Stimulated activated CD4-positive, alpha-beta T cell treated with anti-CD3 and anti-CD28 coated beads, Interleukin-4, amount 100 ng/mL, for 24 hours (primary cell): ENCODE data around the gene CTSC.

Experiments used
- DNase-seq: peaks from one replicate; pipeline ENCODE4 v3.0.0-alpha.2; 2020

The CTSC gene

DNA sequence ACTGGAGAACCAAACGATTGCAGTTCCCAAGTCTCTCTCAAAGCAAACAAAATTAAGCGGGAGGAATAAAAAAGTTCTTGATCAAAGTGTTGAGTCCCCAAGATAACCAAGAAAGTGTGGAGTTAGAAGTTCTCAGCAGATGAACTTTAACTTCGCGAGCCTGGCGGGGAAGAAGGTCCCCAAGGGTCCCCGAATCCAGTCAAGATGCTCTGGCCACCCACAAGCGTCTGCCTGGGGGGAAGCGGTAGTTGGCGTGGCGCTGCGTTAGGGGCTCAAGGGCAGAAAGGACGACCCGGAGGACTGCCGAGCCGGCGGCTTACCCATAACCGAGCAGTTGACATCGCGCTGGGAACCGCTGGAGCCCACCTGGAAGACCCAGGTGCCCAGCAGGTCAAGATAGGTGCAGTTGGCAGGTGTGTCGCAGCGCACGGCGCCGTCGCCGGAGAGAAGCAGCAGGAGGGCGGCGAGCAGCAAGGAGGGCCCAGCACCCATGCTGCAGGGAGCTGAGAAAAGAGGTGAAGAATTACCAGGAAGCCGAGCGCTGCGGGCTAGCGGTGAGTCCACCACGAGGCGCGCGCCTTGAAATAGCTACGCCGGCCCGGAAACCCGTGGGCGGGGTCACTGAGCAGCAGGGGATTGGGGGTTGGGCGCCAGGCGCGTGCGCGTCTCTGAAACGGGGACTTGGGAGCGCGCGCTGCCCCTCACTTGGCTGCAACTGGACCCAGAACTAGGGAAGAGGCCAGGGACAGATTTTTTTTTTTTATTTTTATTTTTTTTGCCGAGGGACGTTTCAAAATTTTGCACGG is at the start of gene CTSC:
CTSC (minus strand) TSS at position 556 of the 806 bp plus-strand sequence; CDS start at position 492, 64 bp downstream.
- DNase-seq: peak; percentile 93

DNA sequence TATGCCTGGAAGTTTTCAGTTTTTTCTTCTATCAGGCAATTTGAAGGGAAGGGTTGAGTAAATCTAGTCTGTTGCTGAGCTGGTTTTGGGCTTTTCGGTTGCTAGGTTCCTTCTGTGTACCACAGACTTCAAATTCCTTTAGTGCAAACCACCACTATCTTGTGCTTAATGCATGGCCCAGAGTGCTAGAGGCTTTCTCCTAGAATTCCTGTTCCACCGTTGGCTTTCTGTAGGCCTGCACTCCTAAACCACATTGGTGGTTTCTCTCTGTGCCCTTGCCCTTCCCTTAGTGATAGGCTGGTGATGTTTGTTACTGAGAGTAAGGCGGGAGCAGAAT is 47.1 kb upstream of the CTSC start:
- no peak for DNase-seq

DNA sequence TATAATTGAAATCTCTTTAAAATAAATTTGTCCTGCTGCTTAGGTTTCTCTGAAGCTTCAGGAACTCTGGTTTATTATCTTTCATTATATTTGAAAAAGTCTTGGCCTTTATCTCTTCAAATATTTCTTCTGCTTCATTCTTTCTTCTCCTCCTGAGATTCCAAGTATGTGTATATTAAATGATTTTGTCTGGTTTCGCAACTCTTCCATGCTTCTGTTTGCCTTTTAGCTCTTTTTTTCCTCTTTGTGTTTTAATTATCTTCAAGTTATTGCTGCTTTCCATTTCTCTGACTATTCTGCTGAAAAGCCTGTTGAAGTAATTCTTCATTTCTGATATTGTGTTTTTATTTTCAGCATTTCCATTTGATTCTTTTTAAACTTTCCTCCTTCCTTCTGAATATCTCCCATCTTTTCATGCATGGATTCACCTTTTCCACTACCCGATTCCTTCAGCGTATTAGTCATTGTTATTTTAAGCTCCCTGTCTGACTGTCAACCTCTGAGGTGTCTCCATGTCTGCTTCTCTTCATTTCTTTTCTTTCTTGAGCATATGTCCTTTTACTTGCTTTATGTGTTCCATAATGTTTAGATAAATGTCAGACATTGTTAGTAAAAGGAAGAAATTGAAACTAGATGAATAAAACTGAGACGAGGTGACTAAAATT is 46.6 kb upstream of the CTSC start:
- no peak for DNase-seq

DNA sequence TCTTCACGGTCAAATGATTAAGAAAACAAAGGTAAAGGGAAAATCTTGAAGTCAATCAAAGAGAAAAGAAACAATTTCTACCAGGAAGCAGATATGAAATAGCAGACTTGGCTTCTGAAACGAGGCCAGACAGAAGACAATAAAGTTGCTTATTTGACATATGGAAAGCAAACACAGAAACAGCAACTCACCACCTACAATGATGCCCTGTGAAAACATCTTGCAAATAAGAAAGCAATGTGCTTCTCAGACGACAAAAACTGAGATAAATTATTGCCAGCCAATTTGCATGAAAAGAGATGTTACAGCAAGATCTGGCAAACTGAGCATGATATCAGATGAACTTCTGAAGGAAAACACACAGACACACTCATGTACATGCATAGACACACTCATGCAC is 45.9 kb upstream of the CTSC start:
- DNase-seq: no peak

DNA sequence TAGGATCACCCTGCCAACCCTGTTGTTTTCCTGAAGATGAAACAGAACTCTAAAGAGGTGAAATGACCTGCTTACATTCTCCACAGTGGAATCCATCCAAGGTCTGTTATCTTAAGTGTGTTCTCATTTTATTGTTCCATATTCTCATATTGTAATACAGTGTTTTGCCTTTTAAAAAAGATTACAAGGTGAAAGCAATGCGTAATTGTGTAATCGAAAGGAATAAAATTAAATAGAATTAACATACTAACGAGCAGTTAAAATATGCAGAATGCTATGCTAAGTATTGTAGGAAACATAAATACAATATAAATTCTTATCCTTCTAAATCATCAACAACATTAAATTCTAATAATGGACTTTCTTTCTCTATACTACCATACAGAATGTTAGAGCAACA is 41.6 kb upstream of the CTSC start:
- no peak for DNase-seq

GRCh38 chr11:88378422-88379066 is 41.0 kb upstream of the CTSC start:
- DNase-seq: no peak

- no peak for DNase-seq
Measured at GRCh38 chr11:88377646-88378045, 40.1 kb upstream of the CTSC start.

GRCh38 chr11:88377144-88377543 is 39.6 kb upstream of the CTSC start:
- DNase-seq: no peak

GRCh38 chr11:88375927-88376470 is 38.5 kb upstream of the CTSC start:
- DNase-seq: no peak

DNA sequence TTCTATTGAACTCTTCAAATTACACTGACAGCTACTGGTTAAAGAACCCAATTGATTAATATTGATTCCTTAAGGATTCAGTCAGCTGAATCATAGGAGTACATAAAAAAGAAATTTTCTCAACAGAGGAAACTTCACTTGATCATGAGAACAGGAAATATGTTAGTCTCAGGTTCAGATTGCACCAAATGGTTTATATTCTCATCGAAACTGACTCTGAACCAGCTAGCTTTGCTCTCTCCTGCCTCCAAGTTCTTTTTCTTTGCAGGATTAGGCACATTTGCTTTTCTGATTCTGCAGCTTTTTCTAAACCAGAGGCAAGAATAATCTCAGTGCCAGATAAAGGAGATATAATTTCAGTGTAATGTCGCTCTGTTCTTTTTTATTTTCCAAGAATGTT is 33.2 kb upstream of the CTSC start:
- no peak for DNase-seq

GRCh38 chr11:88367310-88367709 is 29.8 kb upstream of the CTSC start:
- DNase-seq: no peak

DNA sequence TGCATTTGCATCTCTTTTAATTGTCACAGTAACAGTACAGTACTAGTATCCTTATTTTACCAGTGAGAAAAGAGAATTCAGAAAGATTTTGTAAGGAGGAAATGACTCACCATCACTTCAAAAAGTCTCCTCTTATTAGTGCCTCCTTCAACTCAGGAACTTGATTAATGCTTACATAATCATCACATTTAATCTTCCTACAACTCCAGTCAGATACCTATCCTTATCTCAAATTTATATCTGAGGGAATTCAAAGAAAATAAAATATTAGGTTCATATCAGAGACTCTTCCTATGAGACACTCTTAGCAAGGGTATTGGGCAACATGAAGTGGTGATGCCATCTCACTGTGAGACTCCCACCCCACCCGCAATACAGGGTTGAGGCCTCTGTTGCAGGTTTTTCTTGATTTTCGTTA is 26.1 kb upstream of the CTSC start:
- DNase-seq: no peak

- no peak for DNase-seq
Measured at GRCh38 chr11:88363004-88363403, 25.5 kb upstream of the CTSC start.

DNA sequence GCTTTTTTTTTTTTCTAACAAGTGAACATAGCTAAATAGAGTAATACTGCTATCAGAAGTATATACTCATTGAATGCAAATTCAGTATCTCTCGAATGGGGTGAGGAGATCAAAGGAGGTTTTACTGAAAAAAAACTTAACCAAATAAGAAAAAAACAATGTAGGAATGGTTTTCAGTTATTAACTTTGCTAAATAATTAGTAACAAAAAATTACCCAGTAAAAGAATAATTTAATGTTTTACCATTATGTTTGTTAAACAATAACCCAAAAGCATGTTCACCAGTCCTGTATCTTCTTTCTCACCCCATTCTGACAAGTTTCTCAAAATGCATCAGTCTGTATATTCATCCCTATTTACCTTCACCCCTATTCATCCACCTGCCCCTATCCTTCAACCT is 22.6 kb upstream of the CTSC start:
- no peak for DNase-seq

DNA sequence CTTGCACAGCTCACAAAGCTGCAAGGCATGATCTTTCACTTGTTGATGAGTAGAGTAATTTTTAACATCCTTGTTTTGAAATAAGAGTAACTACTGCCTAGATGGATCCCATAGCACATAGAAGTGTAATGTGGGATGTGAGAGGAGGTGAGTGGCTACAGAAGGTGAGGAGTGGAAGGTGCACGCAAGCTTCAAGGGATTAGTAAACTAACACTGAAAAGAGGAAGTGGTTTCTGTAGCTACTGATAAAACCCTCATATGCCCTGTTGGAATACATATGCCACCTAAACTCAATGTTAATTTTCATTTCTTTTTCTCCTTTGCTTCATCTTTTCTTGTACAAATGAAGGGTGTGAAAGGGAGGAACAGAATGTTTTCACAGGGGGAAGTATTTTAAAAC is 22.0 kb upstream of the CTSC start:
- no peak for DNase-seq

- DNase-seq: no peak
Measured at GRCh38 chr11:88359114-88359513, 21.6 kb upstream of the CTSC start.

DNA sequence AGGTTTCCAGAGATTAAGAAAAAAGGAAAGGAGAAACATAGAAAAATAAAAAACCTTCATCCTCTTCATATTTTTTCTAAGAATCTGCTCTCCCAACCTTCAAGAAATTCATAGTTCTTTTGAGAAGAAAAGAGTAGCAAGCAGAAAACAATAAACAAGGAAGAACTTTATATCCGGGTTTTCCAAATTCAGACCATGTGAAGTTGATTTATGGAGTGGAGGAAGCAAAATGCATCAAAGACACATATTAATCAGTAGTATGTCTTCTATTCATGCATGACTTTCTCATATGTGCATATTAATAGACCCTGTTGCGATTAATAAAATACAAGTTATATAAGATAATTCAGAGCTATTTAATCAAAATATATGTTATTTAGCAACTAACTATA is 20.5 kb upstream of the CTSC start:
- DNase-seq: no peak

GRCh38 chr11:88357323-88358039 is 19.9 kb upstream of the CTSC start:
- no peak for DNase-seq

DNA sequence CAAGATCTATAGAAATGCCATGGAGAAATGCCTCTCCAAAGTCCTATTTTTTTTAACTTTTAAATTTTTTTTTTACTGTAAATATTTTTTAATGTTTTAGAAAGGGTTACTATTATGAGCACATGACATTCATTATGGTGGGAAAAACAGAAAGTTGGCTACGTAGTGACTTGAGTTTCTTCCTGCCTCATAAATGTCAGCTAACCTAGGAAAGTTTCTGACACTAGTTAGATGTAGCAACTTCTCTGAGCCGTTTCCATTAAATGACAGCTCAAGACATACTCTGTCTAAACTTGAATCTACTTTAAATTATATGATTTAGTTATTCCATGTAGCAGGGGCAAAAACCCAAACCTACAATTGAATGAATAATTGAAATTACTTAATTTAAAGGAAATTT is 18.4 kb upstream of the CTSC start:
- no peak for DNase-seq

DNA sequence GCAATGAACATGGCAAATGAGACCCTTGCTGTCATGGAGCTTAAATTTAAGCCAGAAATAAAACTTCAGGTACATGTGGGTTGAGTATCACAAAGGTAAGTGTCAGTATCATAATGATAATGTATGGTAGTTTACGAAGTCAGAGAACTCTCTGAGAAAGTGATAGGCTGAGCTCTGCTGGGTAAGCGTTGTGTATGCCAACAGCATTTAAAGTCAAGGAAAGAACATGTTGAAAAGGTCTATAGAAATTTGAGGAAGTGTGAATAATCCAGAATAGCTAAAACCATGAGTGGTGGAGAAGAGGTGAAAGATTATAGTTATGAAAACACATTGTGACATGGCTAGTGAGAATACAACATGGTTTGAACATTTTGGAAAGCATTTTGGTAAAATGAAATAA is 17.4 kb upstream of the CTSC start:
- DNase-seq: no peak

DNA sequence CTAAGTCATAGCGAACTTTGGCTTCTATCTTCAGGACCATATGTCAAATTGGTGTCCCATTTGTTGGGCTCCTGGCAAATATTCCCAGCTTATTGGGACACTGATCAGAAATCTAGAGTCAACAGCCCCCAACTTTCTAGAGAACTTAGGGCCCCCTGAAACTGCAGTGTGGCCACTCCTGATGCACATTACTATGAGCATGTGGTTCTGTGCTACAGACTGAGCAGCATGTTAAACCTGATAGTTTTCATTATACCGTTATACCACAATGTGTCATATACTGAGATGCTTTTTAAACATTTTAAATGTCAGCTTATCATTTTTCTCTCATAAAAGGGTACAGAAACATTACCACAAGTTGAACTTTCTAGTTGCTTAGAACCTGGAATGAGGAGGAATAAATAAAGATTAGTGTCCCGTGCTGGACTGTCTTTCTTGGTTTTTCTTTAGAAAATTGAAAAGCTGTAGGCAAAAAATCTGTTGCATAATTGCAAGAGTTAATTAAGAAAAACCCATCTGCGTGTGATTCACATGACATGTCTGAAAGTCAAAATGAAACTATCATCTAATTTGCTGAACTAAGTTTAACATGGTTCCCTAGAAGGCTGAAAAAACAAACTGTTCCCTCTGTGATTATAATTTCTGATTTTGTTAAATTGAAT is 16.4 kb upstream of the CTSC start:
- DNase-seq: peak; percentile 22

GRCh38 chr11:88353386-88353785 is 15.8 kb upstream of the CTSC start:
- DNase-seq: no peak

DNA sequence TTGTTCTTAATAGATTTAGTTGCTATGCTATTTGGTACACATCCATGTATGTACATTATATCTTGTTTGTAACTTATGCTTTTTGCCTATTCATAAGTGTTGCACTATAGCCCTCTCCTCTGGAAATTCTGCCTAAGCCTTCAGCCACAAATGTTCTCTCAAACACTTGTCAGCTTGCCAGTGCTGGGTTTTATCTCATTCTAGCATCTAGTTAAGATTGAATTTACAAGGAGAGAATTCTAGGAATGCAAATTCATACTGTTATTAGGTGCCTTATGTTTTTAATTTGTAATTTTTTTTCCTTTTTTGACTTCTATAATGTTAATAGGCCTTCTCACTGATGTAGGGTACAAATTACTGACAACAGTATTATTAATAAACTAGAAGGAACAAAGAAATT is 14.6 kb upstream of the CTSC start:
- no peak for DNase-seq
